ENCODE data around the gene NF1.
"Not testable (repeated sequence)": the region's sequence is repeated elsewhere in the genome, so short reads cannot be mapped to it uniquely, and the experiment has no call there.

DNA sequence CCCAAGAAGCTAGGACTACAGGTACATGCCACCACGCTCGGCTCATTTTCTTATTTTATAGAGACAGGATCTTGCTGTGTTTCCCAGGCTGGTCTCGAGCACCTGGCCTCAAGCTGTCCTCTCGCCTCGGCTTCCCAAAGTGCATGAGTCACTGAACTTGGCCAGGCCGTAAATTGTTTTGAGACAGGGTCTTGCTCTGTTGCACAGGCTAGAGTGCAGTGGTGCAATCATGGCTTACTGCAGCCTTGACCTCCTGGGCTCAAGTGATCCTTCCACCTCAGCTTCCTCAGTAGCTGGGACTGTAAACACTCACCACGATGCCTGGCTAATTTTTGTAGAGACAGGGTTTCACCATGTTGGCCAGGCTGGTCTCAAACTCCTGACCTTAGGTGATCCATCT is 18.6 kb downstream of the NF1 start:
- TF ChIP-seq, protein P1, sequence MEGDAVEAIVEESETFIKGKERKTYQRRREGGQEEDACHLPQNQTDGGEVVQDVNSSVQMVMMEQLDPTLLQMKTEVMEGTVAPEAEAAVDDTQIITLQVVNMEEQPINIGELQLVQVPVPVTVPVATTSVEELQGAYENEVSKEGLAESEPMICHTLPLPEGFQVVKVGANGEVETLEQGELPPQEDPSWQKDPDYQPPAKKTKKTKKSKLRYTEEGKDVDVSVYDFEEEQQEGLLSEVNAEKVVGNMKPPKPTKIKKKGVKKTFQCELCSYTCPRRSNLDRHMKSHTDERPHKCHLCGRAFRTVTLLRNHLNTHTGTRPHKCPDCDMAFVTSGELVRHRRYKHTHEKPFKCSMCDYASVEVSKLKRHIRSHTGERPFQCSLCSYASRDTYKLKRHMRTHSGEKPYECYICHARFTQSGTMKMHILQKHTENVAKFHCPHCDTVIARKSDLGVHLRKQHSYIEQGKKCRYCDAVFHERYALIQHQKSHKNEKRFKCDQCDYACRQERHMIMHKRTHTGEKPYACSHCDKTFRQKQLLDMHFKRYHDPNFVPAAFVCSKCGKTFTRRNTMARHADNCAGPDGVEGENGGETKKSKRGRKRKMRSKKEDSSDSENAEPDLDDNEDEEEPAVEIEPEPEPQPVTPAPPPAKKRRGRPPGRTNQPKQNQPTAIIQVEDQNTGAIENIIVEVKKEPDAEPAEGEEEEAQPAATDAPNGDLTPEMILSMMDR (IDR thresholded peaks at IDR 0.05; ENCODE audit: low read depth, low read length), result not testable (repeated sequence)
- TF ChIP-seq EZH2phosphoT487 (IDR thresholded peaks at IDR 0.05; ENCODE audit: low read depth), result not testable (repeated sequence)

Measured in OCI-LY3 (cell line).